CD4-positive, alpha-beta T cell (primary cell): Measurements from ENCODE around the gene MUC4. TPM values are rescaled to one million over a fixed set of nuclear protein-coding genes. Genes with fewer than 3 reads are reported as not detected.

Source experiments
- ATAC-seq: fragments of 200-7000 bp; cut with Tn5 transposase; one replicate; pipeline ENCODE4 v1.10.0; 2022; ENCODE audit warnings: mild to moderate bottlenecking; ENCODE audit not compliant: poor library complexity
- CTCF ChIA-PET: fragments of 350-600 bp; sonication (Branson Sonifier 250); formaldehyde crosslinking; loops from one replicate; lab custom pipeline; 2021; ENCODE audit warnings: antibody characterized with exemption, inconsistent platforms; lab: Charles Lee
- POLR2A ChIA-PET: fragments of 350-600 bp; sonication (Branson Sonifier 250); formaldehyde crosslinking; loops from one replicate; lab custom pipeline; 2021; ENCODE audit warnings: antibody characterized with exemption, inconsistent platforms; lab: Charles Lee
- DNase-seq, 14 experiments: peaks; one replicate each; pipeline ENCODE4 v3.0.0-alpha.2; 2013 to 2020; ENCODE audit warnings: mixed read lengths in 2 of 14
- H3K27ac ChIP-seq, 2 donors: one replicate each; pipeline versions ENCODE4 v1.5.1 to v1.7.0; 2013; ENCODE audit warnings: low read length in 2 of 2, low read depth in 1 of 2, mild to moderate bottlenecking in 1 of 2
- H3K27me3 ChIP-seq, 2 experiments: 1 replicate in 1 of 2; 2 replicates in 1 of 2; pipeline versions ENCODE4 v1.6.1 to v1.7.0; 2013; ENCODE audit warnings: low read length in 2 of 2, control low read depth in 1 of 2, mild to moderate bottlenecking in 1 of 2, moderate library complexity in 1 of 2; ENCODE audit not compliant: insufficient read depth in 2 of 2, control insufficient read depth in 1 of 2
- H3K36me3 ChIP-seq: one replicate; pipeline ENCODE4 v1.6.1; 2013; ENCODE audit warnings: low read length, control low read depth; ENCODE audit not compliant: insufficient read depth
- H3K4me1 ChIP-seq: one replicate; pipeline ENCODE4 v1.6.1; 2013; ENCODE audit warnings: low read length, control low read depth; ENCODE audit not compliant: insufficient read depth
- H3K4me3 ChIP-seq: one replicate; pipeline ENCODE4 v1.5.1; 2013; ENCODE audit warnings: mild to moderate bottlenecking, low read length, moderate library complexity
- H3K9me3 ChIP-seq, 2 experiments: 1 replicate in 1 of 2; 2 replicates in 1 of 2; pipeline versions ENCODE4 v1.6.1 to v1.7.0; 2013; ENCODE audit warnings: low read length in 2 of 2, mild to moderate bottlenecking in 2 of 2, control low read depth in 1 of 2, moderate library complexity in 1 of 2; ENCODE audit not compliant: control insufficient read depth in 1 of 2, insufficient read depth in 1 of 2
- H3K27ac Mint-ChIP-seq: one replicate; pipeline ENCODE4 v1.8.0; 2020; ENCODE audit warnings: mixed read lengths
- H3K27me3 Mint-ChIP-seq: one replicate; pipeline ENCODE4 v1.8.0; 2021; ENCODE audit warnings: mixed read lengths
- H3K36me3 Mint-ChIP-seq: one replicate; pipeline ENCODE4 v1.8.0; 2021; ENCODE audit warnings: low read depth, mixed read lengths
- H3K4me1 Mint-ChIP-seq: one replicate; pipeline ENCODE4 v1.8.0; 2021; ENCODE audit warnings: low read depth, mixed read lengths
- H3K4me3 Mint-ChIP-seq: one replicate; pipeline ENCODE4 v1.8.0; 2020; ENCODE audit warnings: mild to moderate bottlenecking, mixed read lengths
- H3K9me3 Mint-ChIP-seq: one replicate; pipeline ENCODE4 v1.8.0; 2020; ENCODE audit warnings: mixed read lengths
- CTCF ChIP-seq: fragments of 200-600 bp; IDR thresholded peaks from one replicate; pipeline ENCODE4 v1.8.0; 2022; ENCODE audit warnings: antibody characterized with exemption, mild to moderate bottlenecking
- intact Hi-C, 2 experiments: fragments of 100-400 bp; cut with DNase I in 1 of 2; cut with micrococcal nuclease in 1 of 2; formaldehyde crosslinking; loops; one replicate each; pipeline versions ENCODE4 v1.15.1 to v1.9.0; 2023 to 2025; cut with DNase I, micrococcal nuclease
- microRNA-seq: library from miRNA; unstranded; fragments of <30 nt; microRNA quantifications from one replicate; pipeline ENCODE4 v1.2.0, GENCODE V29; 2021; ENCODE audit warnings: borderline microRNAs expressed, borderline replicate concordance
- total RNA-seq, 174 experiments: library from RNA in 2 of 174; stranded (reverse) in 2 of 174; gene quantifications; one replicate each; pipeline ENCODE4 v1.2.3 and lab custom pipeline; 2021 to 2026

Gene MUC4
- total RNA-seq, 2 experiments from 2014 or later = not detected

- H3K9me3 ChIP-seq = no peaks in the 10 kb centered on the region
- Mint-ChIP-seq H3K4me1 (no peaks in the 10 kb centered on the region), H3K4me3 (no peak overlapping the region), H3K36me3 (peaks cover 35% of the 10 kb centered on the region), H3K27me3 (no peaks in the 10 kb centered on the region), H3K9me3 (no peaks in the 10 kb centered on the region), H3K27ac (no peak overlapping the region)
- H3K36me3 ChIP-seq = peaks cover 36% of the 10 kb centered on the region
- DNase-seq (no peak), ATAC-seq (no peak)
- H3K27ac ChIP-seq = no peak overlapping the region
- no peak overlapping the region for H3K4me3 ChIP-seq
- ChIA-PET CTCF (no interaction called here), POLR2A (no interaction called here)
- intact Hi-C loops = no loop called here
- TF ChIP-seq CTCF = no peak
- H3K4me1 ChIP-seq = no peaks in the 10 kb centered on the region
- no peaks in the 10 kb centered on the region for H3K27me3 ChIP-seq
Measured at GRCh38 chr3:195698325-195698646, 113.4 kb downstream of the MUC4 start.

- no peaks in the 10 kb centered on the region for H3K27me3 ChIP-seq
- TF ChIP-seq CTCF = no peak
- H3K4me3 ChIP-seq = no peak overlapping the region
- no peak for DNase-seq
- intact Hi-C loops = no loop called here
- no peak overlapping the region for H3K4me3 Mint-ChIP-seq
- ChIA-PET POLR2A (interaction anchor here (1.2 kb wide), 1 partner anchor 8 kb away, joined by 4 read pairs; no protein-coding TSS in a partner anchor), CTCF (interaction anchor here (0.6 kb wide), 1 partner anchor 366 kb away, joined by 3 read pairs; no protein-coding TSS in a partner anchor)
- H3K27ac ChIP-seq = no peak overlapping the region
- H3K27ac Mint-ChIP-seq = no peak overlapping the region
- H3K9me3 ChIP-seq = no peaks in the 10 kb centered on the region
- no peaks in the 10 kb centered on the region for H3K27me3 Mint-ChIP-seq
- no peaks in the 10 kb centered on the region for H3K4me1 ChIP-seq
- no peaks in the 10 kb centered on the region for H3K4me1 Mint-ChIP-seq
- peaks cover 40% of the 10 kb centered on the region for H3K36me3 Mint-ChIP-seq
- H3K36me3 ChIP-seq = peaks cover 36% of the 10 kb centered on the region
- no peaks in the 10 kb centered on the region for H3K9me3 Mint-ChIP-seq
- no peak for ATAC-seq
Measured at GRCh38 chr3:195697582-195698324, 114.0 kb downstream of the MUC4 start.

Small RNAs within 50 kb of the gene (microRNA-seq; reads per million reads assigned to microRNA genes)
- gene MIR570 = 2.2 reads per million, percentile 9 among the genes with 10 or more reads in this experiment

Other genes starting within 250 kb of the MUC4 start
- gene APOD, start 228.0 kb downstream of the MUC4 start, total RNA-seq = not detected
- gene MUC20, start 91.0 kb downstream of the MUC4 start, total RNA-seq = 1 to 10 TPM; 3.9 to 4.1 TPM
- 100 to 1,000 TPM; 161 to 171 TPM for gene TNK2, start 96.6 kb upstream of the MUC4 start, total RNA-seq